22Rv1 (cell line): Measurements from ENCODE around the gene EQTN.

Source experiments
- H3K27ac ChIP-seq: fragments of 450-650 bp; 2 replicates; pipeline ENCODE4 v1.5.1; 2017
- CTCF ChIP-seq: fragments of 450-650 bp; IDR thresholded peaks from 2 replicates; pipeline ENCODE4 v1.5.1; 2017; ENCODE audit warnings: mild to moderate bottlenecking
- ZFX ChIP-seq: fragments of 450-650 bp; IDR thresholded peaks from 2 replicates; pipeline ENCODE4 v1.6.1; 2017; ENCODE audit warnings: antibody characterized with exemption, borderline replicate concordance

EQTN gene

DNA sequence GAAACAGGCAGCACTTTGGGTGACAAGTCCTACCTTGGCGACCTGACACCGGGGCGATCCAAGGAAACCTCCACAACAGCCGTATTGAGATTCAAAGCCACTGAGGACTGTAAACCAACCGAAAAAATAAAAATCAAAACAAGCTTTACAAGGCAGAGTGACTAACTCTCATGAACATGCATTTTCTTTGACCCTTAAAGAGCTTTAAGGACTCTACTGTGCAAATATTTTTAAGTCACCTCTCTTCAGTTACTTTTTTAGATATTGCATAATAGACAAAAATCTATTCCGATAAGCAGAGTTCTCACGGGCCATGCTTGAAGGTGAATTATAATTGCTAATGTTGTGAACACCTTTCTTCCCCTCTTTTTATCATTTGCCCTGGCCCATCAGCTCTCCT lies 38.3 kb downstream of the EQTN start:
- TF ChIP-seq CTCF, result no peak
- no peak for TF ChIP-seq ZFX
- H3K27ac ChIP-seq, result no peak overlapping the region

GRCh38 chr9:27248702-27249101 lies 48.2 kb downstream of the EQTN start:
- TF ChIP-seq CTCF (no peak), ZFX (no peak)
- H3K27ac ChIP-seq, result no peak overlapping the region

- no peak overlapping the region for H3K27ac ChIP-seq
- TF ChIP-seq CTCF (peak; percentile 83), ZFX (no peak)
Measured at GRCh38 chr9:27247756-27248155, 49.2 kb downstream of the EQTN start.

DNA sequence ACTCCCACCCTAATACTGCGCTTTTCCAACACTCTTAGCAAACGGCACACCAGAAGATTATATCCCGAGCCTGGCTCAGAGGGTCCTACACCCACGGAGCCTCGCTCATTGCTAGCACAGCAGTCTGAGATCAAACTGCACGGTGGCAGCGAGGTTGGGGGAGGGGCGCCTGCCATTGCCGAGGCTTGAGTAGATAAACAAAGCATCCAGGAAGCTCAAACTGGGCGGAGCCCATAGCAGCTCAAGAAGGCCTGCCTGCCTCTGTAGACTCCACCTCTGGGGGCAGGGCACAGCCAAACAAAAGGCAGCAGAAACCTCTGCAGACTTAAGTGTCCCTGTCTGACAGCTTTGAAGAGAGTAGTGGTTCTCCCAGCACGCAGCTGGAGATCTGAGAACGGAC lies 57.3 kb downstream of the EQTN start:
- 0 out of 2 replicates have a peak overlapping the region, but pooled peaks have one; percentile 31 for H3K27ac ChIP-seq
